Measurements from ENCODE around the gene GRID2. TPM values are rescaled to one million over a fixed set of nuclear protein-coding genes. Genes with fewer than 3 reads are reported as not detected.

Gene GRID2
- total and polyA plus RNA-seq, 9 of the 15 experiments (the other 6 are each of a cell fraction or from before 2014, with no cell fraction given) = 0.04 TPM; not detected in 7

DNA sequence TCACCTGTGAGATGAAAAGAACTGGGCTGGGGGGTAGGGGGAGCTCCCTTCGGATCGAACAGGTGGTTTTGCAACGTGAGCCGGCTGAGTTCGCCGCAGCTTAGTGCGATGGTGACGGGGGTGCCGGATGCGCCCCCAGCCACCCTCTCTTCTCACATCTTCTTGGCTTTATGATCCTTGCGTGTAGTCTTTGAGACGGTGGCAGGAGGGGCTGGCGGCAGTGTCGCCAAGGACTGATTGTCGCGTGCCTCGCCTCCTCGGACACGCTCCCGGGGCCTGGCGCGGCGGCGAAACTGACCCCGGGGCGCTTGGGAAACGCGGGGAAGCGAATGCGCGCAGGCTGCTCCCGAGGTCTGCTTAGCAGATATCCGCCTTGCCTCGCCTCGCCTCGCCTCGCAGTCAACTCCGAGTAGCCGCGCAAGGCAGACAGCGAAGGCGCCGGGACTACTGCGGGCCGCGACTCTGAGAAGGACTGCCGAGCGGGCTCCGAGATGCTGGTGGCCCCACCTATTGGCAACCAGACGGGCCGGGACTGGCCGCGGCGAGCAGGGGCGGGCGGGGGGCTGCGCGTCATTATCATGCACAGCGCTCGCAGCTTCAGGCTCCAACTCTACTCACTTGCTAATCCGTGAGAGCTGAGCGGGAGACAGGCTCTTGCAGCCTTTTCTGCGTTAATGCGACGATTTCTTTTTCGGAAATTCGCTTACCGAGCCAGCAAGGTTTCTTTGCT lies 1.5 kb downstream of the GRID2 start (continued):
- TF ChIP-seq GTF2F1 (IDR thresholded peaks at IDR 0.05; ENCODE audit: low read depth, low read length) (no peak), DMBX1 (CRISPR knock-in tag; IDR thresholded peaks at IDR 0.05; ENCODE audit: borderline replicate concordance) (no peak), KAT7 (CRISPR knock-in tag; IDR thresholded peaks at IDR 0.05; ENCODE audit: borderline replicate concordance) (no peak), SAP30 (IDR thresholded peaks at IDR 0.05; ENCODE audit: borderline replicate concordance, insufficient read depth, low read depth, low read length, poor library complexity, severe bottlenecking) (no peak), MECOM (CRISPR knock-in tag; IDR thresholded peaks at IDR 0.05) (no peak), GATAD2B (IDR thresholded peaks at IDR 0.05; ENCODE audit: borderline replicate concordance) (no peak), ZBTB7A (IDR thresholded peaks at IDR 0.05; ENCODE audit: borderline replicate concordance, control insufficient read depth, low read depth, low read length) (no peak)

DNA sequence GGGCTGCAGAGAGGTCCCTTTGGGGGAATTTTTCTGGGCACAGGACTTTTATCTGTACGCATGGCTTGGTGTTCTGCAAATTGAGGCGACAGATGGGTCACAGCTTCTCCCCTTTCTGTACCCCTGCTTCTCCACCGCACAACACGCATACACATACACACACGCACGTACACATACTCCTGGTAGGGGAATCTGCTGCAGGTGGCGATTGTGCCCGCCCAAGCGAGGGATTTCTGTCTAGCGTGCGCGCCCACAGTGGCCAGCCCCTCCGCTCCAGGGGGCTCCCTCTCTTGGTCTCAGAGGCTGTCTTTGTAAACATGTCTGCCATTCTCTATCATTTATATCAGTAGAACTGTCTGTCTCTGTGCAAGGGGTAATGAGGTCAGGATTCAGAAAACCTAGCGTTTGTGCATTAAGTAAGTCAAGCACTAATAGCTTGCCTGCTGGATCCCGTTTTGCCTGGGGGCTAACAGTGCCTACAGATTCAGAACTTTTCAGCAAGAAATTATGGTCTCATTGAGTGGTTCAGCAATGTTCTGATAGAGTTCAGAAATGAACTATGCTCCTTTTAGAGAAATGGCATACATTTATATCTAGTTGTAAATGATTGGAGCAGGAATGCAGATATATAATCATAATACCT lies 2.2 kb downstream of the GRID2 start:
- ChIA-PET POLR2A (no interaction called here), CTCF (ENCODE audit: low intra/inter-chr PET ratio) (no interaction called here)
- no peaks in the 10 kb centered on the region for H3K4me1 ChIP-seq (replicated peaks in 1 of 2; ENCODE audit: control insufficient read depth in 2 of 2, insufficient read depth in 2 of 2, low read length in 2 of 2)
- H3K9me1 ChIP-seq (ENCODE audit: control insufficient read depth, insufficient read depth, low read length) = no peaks in the 10 kb centered on the region
- H3K27me3 ChIP-seq (ENCODE audit: control insufficient read depth in 2 of 2, insufficient read depth in 2 of 2, low read length in 2 of 2) = no peaks in the 10 kb centered on the region
- H3K27ac ChIP-seq (ENCODE audit: extremely low read depth, low read depth, low read length) = no peak overlapping the region
- no peak overlapping the region for H3K9ac ChIP-seq (ENCODE audit: insufficient read depth in 1 of 2, low read depth in 2 of 2, low read length in 2 of 2)
- no peaks in the 10 kb centered on the region for H3K9me3 ChIP-seq (replicated peaks; ENCODE audit: control insufficient read depth, insufficient read depth, low read depth, low read length)
- no peak overlapping the region for H2AFZ ChIP-seq (ENCODE audit: low read depth, low read length)
- no peaks in the 10 kb centered on the region for H3K79me2 ChIP-seq (ENCODE audit: control insufficient read depth, insufficient read depth, low read length)
- no peaks in the 10 kb centered on the region for H4K20me1 ChIP-seq (replicated peaks; ENCODE audit: control insufficient read depth, insufficient read depth, low read length)
- FAIRE-seq = no peak
- intact Hi-C loops (cut with micrococcal nuclease) (no loop called here), in situ Hi-C loops (cut with MboI) (no loop called here)
- H3K4me3 ChIP-seq = no peak overlapping the region
- no TSS peak for BruUV-seq (replicated peaks)
- 4% methylated on average over 15 of the region's 15 CpGs for WGBS (ENCODE audit: insufficient coverage, low coverage, missing lambda C conversion rate)
- H3K4me2 ChIP-seq (ENCODE audit: insufficient read depth, low read length) = no peak overlapping the region
- no peak for DNase-seq (ENCODE audit: extremely low read depth in 1 of 4, low spot score in 3 of 4)
- H3K36me3 ChIP-seq (ENCODE audit: control insufficient read depth, insufficient read depth, low read length) = no peaks in the 10 kb centered on the region
- TF ChIP-seq NR2F6 (CRISPR knock-in tag; IDR thresholded peaks at IDR 0.05) (no peak), MEIS2 (IDR thresholded peaks at IDR 0.05; ENCODE audit: partially characterized antibody) (no peak), RBM22 (IDR thresholded peaks at IDR 0.05; ENCODE audit: low read depth, low read length, poor library complexity, severe bottlenecking) (no peak)
- no peak for ATAC-seq
